SU-DHL-6 (cell line): ENCODE measurements around the gene C11orf65.

ENCODE experiments used
- CTCF ChIP-seq: fragments of 200-600 bp; sonication (generic); IDR thresholded peaks from one replicate; pipeline ENCODE4 v1.5.1; 2017; ENCODE audit warnings: antibody characterized with exemption, mild to moderate bottlenecking, low read length, moderate library complexity; ENCODE audit not compliant: insufficient read depth, poor library complexity, severe bottlenecking
- EZH2phosphoT487 ChIP-seq: fragments of 200-600 bp; sonication (generic), shearing (Covaris generic); conservative IDR thresholded peaks from 2 replicates; pipeline ENCODE4 v1.6.1; 2018; ENCODE audit warnings: mild to moderate bottlenecking, antibody characterized with exemption, low read length, moderate library complexity, mixed read lengths

- TF ChIP-seq EZH2phosphoT487, result no peak
- TF ChIP-seq CTCF, result no peak
These were observed 7.5 kb upstream of the C11orf65 start for GRCh38 chr11:108474664-108475463.
